PC-9 (cell line): ENCODE measurements around the gene ZFAND2B.

ENCODE experiments used
- EZH2 ChIP-seq: fragments of 200-600 bp; sonication (generic); IDR thresholded peaks from 2 replicates; pipeline ENCODE4 v1.8.0; 2017; ENCODE audit warnings: antibody characterized with exemption, low read depth
- TF ChIP-seq, protein P1 (sequence below): fragments of 200-600 bp; sonication (generic); conservative IDR thresholded peaks from 2 replicates; pipeline ENCODE4 v1.6.1; 2017; ENCODE audit warnings: mixed run types, antibody characterized with exemption, mild to moderate bottlenecking, moderate library complexity

DNA sequence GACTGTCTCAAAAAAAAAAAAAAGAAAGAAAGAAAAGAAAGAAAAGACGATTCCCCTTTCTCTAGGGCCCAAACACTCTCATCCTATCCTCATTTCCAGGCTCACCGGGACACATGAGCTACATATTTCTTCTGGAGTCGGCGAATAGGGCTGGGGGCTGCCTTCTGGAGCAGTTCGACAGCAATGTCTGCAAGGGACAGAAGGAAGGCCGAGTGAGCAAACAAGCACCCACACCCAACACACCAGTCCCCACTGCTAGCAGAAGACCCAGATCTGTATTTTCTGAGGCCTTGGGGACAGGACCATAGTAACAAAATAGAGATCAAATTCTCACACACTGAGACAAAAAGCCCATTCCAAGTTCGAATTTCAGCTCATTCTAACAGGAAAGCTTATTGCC is 31.1 kb upstream of the ZFAND2B start:
- TF ChIP-seq, protein P1, sequence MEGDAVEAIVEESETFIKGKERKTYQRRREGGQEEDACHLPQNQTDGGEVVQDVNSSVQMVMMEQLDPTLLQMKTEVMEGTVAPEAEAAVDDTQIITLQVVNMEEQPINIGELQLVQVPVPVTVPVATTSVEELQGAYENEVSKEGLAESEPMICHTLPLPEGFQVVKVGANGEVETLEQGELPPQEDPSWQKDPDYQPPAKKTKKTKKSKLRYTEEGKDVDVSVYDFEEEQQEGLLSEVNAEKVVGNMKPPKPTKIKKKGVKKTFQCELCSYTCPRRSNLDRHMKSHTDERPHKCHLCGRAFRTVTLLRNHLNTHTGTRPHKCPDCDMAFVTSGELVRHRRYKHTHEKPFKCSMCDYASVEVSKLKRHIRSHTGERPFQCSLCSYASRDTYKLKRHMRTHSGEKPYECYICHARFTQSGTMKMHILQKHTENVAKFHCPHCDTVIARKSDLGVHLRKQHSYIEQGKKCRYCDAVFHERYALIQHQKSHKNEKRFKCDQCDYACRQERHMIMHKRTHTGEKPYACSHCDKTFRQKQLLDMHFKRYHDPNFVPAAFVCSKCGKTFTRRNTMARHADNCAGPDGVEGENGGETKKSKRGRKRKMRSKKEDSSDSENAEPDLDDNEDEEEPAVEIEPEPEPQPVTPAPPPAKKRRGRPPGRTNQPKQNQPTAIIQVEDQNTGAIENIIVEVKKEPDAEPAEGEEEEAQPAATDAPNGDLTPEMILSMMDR = no peak
- TF ChIP-seq EZH2 = no peak
